B cell (primary cell): ENCODE measurements around the gene TTC28. TPM values are rescaled to one million over a fixed set of nuclear protein-coding genes. Genes with fewer than 3 reads are reported as not detected.

Experiments
- ATAC-seq: fragments of 200-7000 bp; cut with Tn5 transposase; one replicate; pipeline ENCODE4 v1.10.0; 2021; ENCODE audit warnings: low read depth, mild to moderate bottlenecking, moderate number of reproducible peaks, moderate library complexity
- CTCF ChIA-PET: fragments of 350-600 bp; sonication (Branson Sonifier 250); formaldehyde crosslinking; loops from one replicate; lab custom pipeline; 2021; ENCODE audit warnings: antibody characterized with exemption, inconsistent platforms; lab: Charles Lee
- POLR2A ChIA-PET: fragments of 350-600 bp; sonication (Branson Sonifier 250); formaldehyde crosslinking; loops from one replicate; lab custom pipeline; 2021; ENCODE audit warnings: antibody characterized with exemption; lab: Charles Lee
- DNase-seq: peaks from one replicate; pipeline ENCODE4 v3.0.0; 2013
- H2AFZ ChIP-seq: 2 replicates; pipeline ENCODE4 v1.6.1; 2012; ENCODE audit warnings: mild to moderate bottlenecking, low read depth, low read length; ENCODE audit not compliant: insufficient read depth, poor library complexity, severe bottlenecking
- H3K27ac ChIP-seq, 2 donors: 1 replicate in 1 of 2; 2 replicates in 1 of 2; pipeline ENCODE4 v1.5.1; 2012 to 2013; ENCODE audit warnings: low read length in 2 of 2, mild to moderate bottlenecking in 2 of 2, moderate library complexity in 1 of 2
- H3K27me3 ChIP-seq, 4 experiments: fragments of 200-600 bp in 1 of 4; sonication (generic) in 1 of 4; replicated peaks in 1 of 4; 1 replicate in 2 of 4; 2 replicates in 2 of 4; pipeline versions ENCODE4 v1.6.1 to v1.7.0; 2013 to 2016; ENCODE audit warnings: low read length in 3 of 4, mild to moderate bottlenecking in 2 of 4, mixed read lengths in 1 of 4, moderate library complexity in 1 of 4; ENCODE audit not compliant: insufficient read depth in 4 of 4, control insufficient read depth in 3 of 4; ENCODE audit errors: control extremely low read depth in 1 of 4
- H3K36me3 ChIP-seq, 2 experiments: replicated peaks in 1 of 2; 1 replicate in 1 of 2; 2 replicates in 1 of 2; pipeline versions ENCODE4 v1.6.1 to v1.7.1; 2013; ENCODE audit warnings: low read length in 1 of 2; ENCODE audit not compliant: insufficient read depth in 2 of 2, control insufficient read depth in 1 of 2; ENCODE audit errors: control extremely low read depth in 1 of 2, extremely low read depth in 1 of 2
- H3K4me1 ChIP-seq, 2 donors: fragments of 200-600 bp in 1 of 2; sonication (generic) in 1 of 2; 1 replicate in 1 of 2; 2 replicates in 1 of 2; pipeline versions ENCODE4 v1.5.1 to v1.6.1; 2013 to 2017; ENCODE audit warnings: low read length in 2 of 2; ENCODE audit not compliant: control insufficient read depth in 2 of 2, insufficient read depth in 2 of 2
- H3K4me2 ChIP-seq: replicated peaks from 2 replicates; pipeline ENCODE3; 2012; ENCODE audit warnings: mild to moderate bottlenecking, low read depth, low read length; ENCODE audit not compliant: poor library complexity, severe bottlenecking
- H3K4me3 ChIP-seq, 5 experiments: fragments of 200-600 bp in 1 of 5; sonication (generic) in 1 of 5; 1 replicate in 3 of 5; 2 replicates in 2 of 5; pipeline versions ENCODE4 v1.5.1 to v1.7.0; 2011 to 2016; ENCODE audit warnings: low read length in 4 of 5, mild to moderate bottlenecking in 4 of 5, low read depth in 2 of 5, control low read depth in 1 of 5, moderate library complexity in 1 of 5; ENCODE audit not compliant: insufficient read depth in 1 of 5; ENCODE audit errors: control extremely low read depth in 1 of 5, extremely low read depth in 1 of 5
- H3K79me2 ChIP-seq: fragments of 200-600 bp; sonication (generic); one replicate; pipeline ENCODE4 v1.6.0; 2016; ENCODE audit warnings: low read length; ENCODE audit not compliant: control insufficient read depth, insufficient read depth
- H3K9ac ChIP-seq: fragments of 200-600 bp; sonication (generic); 2 replicates; pipeline ENCODE4 v1.6.1; 2017; ENCODE audit warnings: mild to moderate bottlenecking, low read length, moderate library complexity
- H3K9me3 ChIP-seq, 3 donors: one replicate each; pipeline versions ENCODE4 v1.6.1 to v1.7.1; 2013; ENCODE audit warnings: low read length in 2 of 3; ENCODE audit not compliant: control insufficient read depth in 2 of 3, insufficient read depth in 1 of 3; ENCODE audit errors: control extremely low read depth in 1 of 3
- H4K20me1 ChIP-seq: 2 replicates; pipeline ENCODE4 v1.6.0; 2012; ENCODE audit warnings: mild to moderate bottlenecking, low read length; ENCODE audit not compliant: insufficient read depth, control insufficient read depth, poor library complexity, severe bottlenecking
- H3K27ac Mint-ChIP-seq: one replicate; pipeline ENCODE4 v1.8.0; 2021; ENCODE audit warnings: mixed read lengths
- H3K27me3 Mint-ChIP-seq: one replicate; pipeline ENCODE4 v1.8.0; 2021; ENCODE audit warnings: mixed read lengths
- H3K4me1 Mint-ChIP-seq: one replicate; pipeline ENCODE4 v1.8.0; 2021; ENCODE audit warnings: mixed read lengths
- H3K4me3 Mint-ChIP-seq: one replicate; pipeline ENCODE4 v1.8.0; 2021; ENCODE audit warnings: mixed read lengths
- H3K9me3 Mint-ChIP-seq: one replicate; pipeline ENCODE4 v1.8.0; 2022; ENCODE audit warnings: mixed read lengths; ENCODE audit not compliant: insufficient read depth
- CTCF ChIP-seq: fragments of 200-600 bp; IDR thresholded peaks from one replicate; pipeline ENCODE4 v1.8.0; 2022; ENCODE audit warnings: antibody characterized with exemption, mild to moderate bottlenecking
- EZH2 ChIP-seq: IDR thresholded peaks from 2 replicates; pipeline ENCODE4 v1.6.1; 2012; ENCODE audit warnings: borderline replicate concordance, low read depth, mild to moderate bottlenecking, moderate library complexity, low read length; ENCODE audit not compliant: insufficient read depth, poor library complexity, severe bottlenecking
- WGBS: methylation state at CpG from one replicate; pipeline ENCODE4 v1.1.5; 2013; ENCODE audit warnings: missing lambda C conversion rate; ENCODE audit not compliant: insufficient coverage; 5-methylcytosine and 5-hydroxymethylcytosine counted together
- intact Hi-C: fragments of 100-400 bp; cut with micrococcal nuclease; formaldehyde crosslinking; loops from one replicate; pipeline ENCODE4 v1.10.0; 2022
- polyA plus RNA-seq: library from polyadenylated mRNA; depleted of rRNA; stranded (reverse); fragments of >200 nt; gene quantifications from 2 replicates; pipeline ENCODE4 v1.2.3, GENCODE V29; 2012
- total RNA-seq, 2 donors: library from RNA; stranded (reverse); fragments of 120-200 nt in 1 of 2; gene quantifications; 1 replicate in 1 of 2; 2 replicates in 1 of 2; pipeline versions ENCODE4 v1.2.3 to v1.2.4, GENCODE V29; 2013 to 2022

Gene TTC28
- total and polyA plus RNA-seq, 2 donors (not counting 1 experiment from before 2014, with no cell fraction given): 4.5 to 7.3 TPM

DNA sequence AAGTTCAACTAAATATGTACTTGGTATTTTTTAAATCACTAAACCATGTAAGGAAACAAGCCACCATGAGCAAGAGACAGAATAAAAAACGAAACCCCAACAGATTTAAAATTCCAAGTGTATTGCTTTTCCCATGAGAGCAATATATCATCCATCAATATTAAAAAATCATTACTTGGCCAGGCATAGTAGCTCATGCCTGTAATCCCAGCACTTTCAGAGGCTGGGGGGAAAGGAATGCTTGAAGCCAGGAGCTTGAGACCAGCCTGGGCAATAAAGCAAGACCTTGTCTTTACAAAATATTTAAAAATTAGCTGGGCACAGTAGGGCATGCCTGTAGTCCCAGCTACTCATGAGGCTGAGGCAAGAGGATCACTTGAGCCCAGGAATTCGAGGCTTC is 190.8 kb downstream of the TTC28 start:
- H3K4me2 ChIP-seq: no peak overlapping the region
- ChIA-PET POLR2A (no interaction called here), CTCF (no interaction called here)
- Mint-ChIP-seq H3K4me1 (no peaks in the 10 kb centered on the region), H3K4me3 (no peak overlapping the region), H3K27me3 (peaks cover 14% of the 10 kb centered on the region), H3K27ac (no peak overlapping the region), H3K9me3 (no peaks in the 10 kb centered on the region)
- ATAC-seq (no peak), DNase-seq (no peak)
- H3K4me1 ChIP-seq: no peaks in the 10 kb centered on the region
- H2AFZ ChIP-seq: no peak overlapping the region
- WGBS: 33% methylated on average over 1 of the region's 2 CpGs
- H3K79me2 ChIP-seq: no peaks in the 10 kb centered on the region
- intact Hi-C loops: no loop called here
- H4K20me1 ChIP-seq: no peaks in the 10 kb centered on the region
- no peak overlapping the region for H3K4me3 ChIP-seq
- TF ChIP-seq EZH2 (no peak), CTCF (no peak)
- no peaks in the 10 kb centered on the region for H3K27me3 ChIP-seq
- H3K9ac ChIP-seq: no peak overlapping the region
- H3K27ac ChIP-seq: no peak overlapping the region
- no peaks in the 10 kb centered on the region for H3K9me3 ChIP-seq
- H3K36me3 ChIP-seq: no peaks in the 10 kb centered on the region

DNA sequence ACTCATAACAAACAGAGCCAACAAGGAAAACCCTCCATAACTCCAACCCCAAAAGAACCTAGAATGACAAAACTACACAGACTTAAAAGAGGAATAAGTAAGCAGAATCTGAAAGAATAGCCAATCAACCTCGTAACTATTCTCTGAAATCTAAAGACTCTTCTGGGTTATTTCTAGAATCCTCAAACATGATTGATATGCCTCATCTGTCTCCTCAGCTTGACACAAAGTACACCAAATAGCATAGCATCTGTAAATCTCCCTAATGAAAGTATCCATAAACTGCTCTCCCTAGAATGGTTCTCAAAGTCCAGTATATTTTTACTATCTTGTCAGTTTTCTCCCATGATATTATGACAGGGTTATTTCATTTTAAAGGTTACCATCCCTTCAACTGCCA is 195.0 kb downstream of the TTC28 start:
- no peak overlapping the region for H3K27ac ChIP-seq
- H3K9ac ChIP-seq: no peak overlapping the region
- no peaks in the 10 kb centered on the region for H3K9me3 Mint-ChIP-seq
- no peaks in the 10 kb centered on the region for H3K4me1 ChIP-seq
- no peak overlapping the region for H3K4me3 Mint-ChIP-seq
- no peak overlapping the region for H2AFZ ChIP-seq
- no peak overlapping the region for H3K4me3 ChIP-seq
- no peaks in the 10 kb centered on the region for H3K4me1 Mint-ChIP-seq
- no peak overlapping the region for H3K4me2 ChIP-seq
- POLR2A ChIA-PET: no interaction called here
- no peaks in the 10 kb centered on the region for H3K36me3 ChIP-seq
- 88% methylated on average over 1 of the region's 1 CpG for WGBS
- no peak overlapping the region for H3K27ac Mint-ChIP-seq
- DNase-seq (no peak), ATAC-seq (no peak)
- H3K27me3 ChIP-seq: no peaks in the 10 kb centered on the region
- intact Hi-C loops: no loop called here
- no peaks in the 10 kb centered on the region for H3K79me2 ChIP-seq
- peaks cover 18% of the 10 kb centered on the region for H3K27me3 Mint-ChIP-seq
- CTCF ChIA-PET: no interaction called here
- TF ChIP-seq EZH2: no peak
- no peak for TF ChIP-seq CTCF
- no peaks in the 10 kb centered on the region for H4K20me1 ChIP-seq
- no peaks in the 10 kb centered on the region for H3K9me3 ChIP-seq
